HepG2 (cell line): Measurements from ENCODE around the gene MRPL38. TPM values are rescaled to one million over a fixed set of nuclear protein-coding genes. Genes with fewer than 3 reads are reported as not detected.

ENCODE experiments used
- ARID3A ChIP-seq: IDR thresholded peaks from 2 replicates; pipeline ENCODE4 v1.6.1; 2012; ENCODE audit warnings: low read depth, low read length, improper control_type of control experiment
- IRF2 ChIP-seq: IDR thresholded peaks from 2 replicates; pipeline ENCODE4 v1.6.1; 2018; ENCODE audit warnings: missing genetic modification reagents, missing compliant biosample characterization
- MNT ChIP-seq: fragments of 450-650 bp; IDR thresholded peaks from 2 replicates; pipeline ENCODE4 v1.6.1; 2016
- MZF1 ChIP-seq: sonication (generic); formaldehyde crosslinking; IDR thresholded peaks from 2 replicates; pipeline ENCODE4 v1.8.1; 2023; ENCODE audit warnings: mild to moderate bottlenecking, missing genetic modification reagents, borderline replicate concordance
- NFYB ChIP-seq: sonication (generic); formaldehyde crosslinking; IDR thresholded peaks from 2 replicates; pipeline ENCODE4 v1.4.0; 2020; ENCODE audit warnings: missing genetic modification reagents
- PITX1 ChIP-seq: sonication (generic); formaldehyde crosslinking; IDR thresholded peaks from 2 replicates; pipeline ENCODE4 v1.5.1; 2020; ENCODE audit warnings: mild to moderate bottlenecking, missing genetic modification reagents
- RAD21 ChIP-seq: fragments of 450-650 bp; formaldehyde crosslinking; IDR thresholded peaks from 2 replicates; pipeline ENCODE4 v1.5.0; 2020; ENCODE audit warnings: mild to moderate bottlenecking
- RFX3 ChIP-seq: IDR thresholded peaks from 2 replicates; pipeline ENCODE4 v1.6.1; 2016; ENCODE audit warnings: missing biosample characterization, missing genetic modification reagents
- SP2 ChIP-seq: sonication (generic); formaldehyde crosslinking; IDR thresholded peaks from 2 replicates; pipeline ENCODE4 v1.5.1; 2020; ENCODE audit warnings: mild to moderate bottlenecking, missing genetic modification reagents
- ZBTB46 ChIP-seq: sonication (generic); formaldehyde crosslinking; IDR thresholded peaks from 2 replicates; pipeline ENCODE4 v1.4.0; 2020; ENCODE audit warnings: mild to moderate bottlenecking, missing genetic modification reagents, borderline replicate concordance
- ZBTB7A ChIP-seq: sonication (generic); formaldehyde crosslinking; IDR thresholded peaks from 2 replicates; pipeline ENCODE4 v1.8.0; 2022; ENCODE audit warnings: mild to moderate bottlenecking, missing genetic modification reagents
- ZMYM4 ChIP-seq: sonication (generic); formaldehyde crosslinking; IDR thresholded peaks from 2 replicates; pipeline ENCODE4 v1.8.1; 2023; ENCODE audit warnings: mild to moderate bottlenecking, missing genetic modification reagents
- ZNF274 ChIP-seq: sonication (generic); formaldehyde crosslinking; IDR thresholded peaks from 2 replicates; pipeline ENCODE4 v1.5.1; 2020; ENCODE audit warnings: mild to moderate bottlenecking, missing genetic modification reagents
- ZNF646 ChIP-seq: sonication (generic); formaldehyde crosslinking; IDR thresholded peaks from 2 replicates; pipeline ENCODE4 v1.9.0; 2021; ENCODE audit warnings: mild to moderate bottlenecking, missing genetic modification reagents
- ZNF720 ChIP-seq: sonication (generic); formaldehyde crosslinking; IDR thresholded peaks from 2 replicates; pipeline ENCODE4 v1.4.0; 2020; ENCODE audit warnings: missing genetic modification reagents
- polyA plus RNA-seq, 8 experiments: library from polyadenylated mRNA; depleted of rRNA in 3 of 8; stranded (reverse) in 7 of 8; unstranded in 1 of 8; fragments of >200 nt; fragmentation: Illumina TruSeq in 4 of 8; extraction: Trizol in 4 of 8; gene quantifications; 2 replicates each; pipeline versions ENCODE4 v1.2.1 to v1.2.3, GENCODE V29; 2011 to 2016; ENCODE audit warnings: low read depth in 4 of 8, missing spikeins in 1 of 8, mixed read lengths in 1 of 8; ENCODE audit not compliant: insufficient read depth in 1 of 8
- total RNA-seq, 5 experiments: library from RNA; depleted of rRNA; stranded (reverse); fragments of >200 nt; fragmentation: Illumina TruSeq; extraction: Trizol; gene quantifications; 2 replicates each; pipeline ENCODE4 v1.2.3, GENCODE V29; 2016; ENCODE audit warnings: low read depth in 1 of 5
- TF ChIP-seq, protein P1 (sequence below): sonication (generic); formaldehyde crosslinking; IDR thresholded peaks from 2 replicates; pipeline ENCODE4 v1.5.0; 2020; ENCODE audit warnings: missing genetic modification reagents

Gene MRPL38
- total and polyA plus RNA-seq, 2 of the 13 experiments (the other 11 are each of a cell fraction or from before 2014, with no cell fraction given), result 83.7 to 125 TPM

GRCh38 chr17:75891605-75892555, 12.8 kb downstream of the MRPL38 start (continued):
- TF ChIP-seq ZNF646, result no peak
- TF ChIP-seq ZBTB46 (CRISPR knock-in tag), result peak; percentile 92
- TF ChIP-seq ZBTB7A, result peak; percentile 94; the same call in 1 of the 2 replicates
- TF ChIP-seq RAD21, result no peak
- 0 out of 2 replicates have a peak, but pooled peaks have one; percentile 77 for TF ChIP-seq ZNF274 (CRISPR knock-in tag)
- 0 out of 2 replicates have a peak, but pooled peaks have one; percentile 20 for TF ChIP-seq MZF1 (CRISPR knock-in tag)
- no peak for TF ChIP-seq RFX3 (CRISPR knock-in tag)
- peak; percentile 65 for TF ChIP-seq MNT
- no peak for TF ChIP-seq ZNF720 (CRISPR knock-in tag)
- no peak for TF ChIP-seq SP2 (CRISPR knock-in tag)
- TF ChIP-seq PITX1 (CRISPR knock-in tag), result peak; percentile 85
- TF ChIP-seq, protein P1, sequence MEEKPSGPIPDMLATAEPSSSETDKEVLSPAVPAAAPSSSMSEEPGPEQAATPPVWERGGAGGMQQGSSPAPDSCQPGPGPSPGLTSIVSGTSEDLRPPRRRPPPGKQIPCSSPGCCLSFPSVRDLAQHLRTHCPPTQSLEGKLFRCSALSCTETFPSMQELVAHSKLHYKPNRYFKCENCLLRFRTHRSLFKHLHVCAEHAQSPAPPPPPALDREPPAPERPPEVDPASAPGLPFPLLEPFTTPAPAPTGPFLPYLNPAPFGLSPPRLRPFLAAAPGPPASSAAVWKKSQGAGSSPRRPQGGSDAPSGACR (CRISPR knock-in tag), result peak; percentile 84
- peak; percentile 44; the same call in 1 of the 2 replicates for TF ChIP-seq NFYB (CRISPR knock-in tag)
- TF ChIP-seq ZMYM4 (CRISPR knock-in tag), result peak; percentile 62; the same call in 1 of the 2 replicates
- TF ChIP-seq IRF2 (CRISPR knock-in tag), result peak; percentile 34; the same call in 1 of the 2 replicates
- TF ChIP-seq ARID3A, result no peak
